Stomach smooth muscle (tissue), 2 donors: Measurements from ENCODE around the gene SLC26A6.

Experiments used
- H3K27ac ChIP-seq: one replicate; pipeline ENCODE4 v1.7.0; 2013; ENCODE audit warnings: mild to moderate bottlenecking, low read length, inconsistent platforms
- H3K27me3 ChIP-seq, 2 donors: one replicate each; pipeline ENCODE4 v1.7.0; 2013; ENCODE audit warnings: low read length in 2 of 2; ENCODE audit not compliant: insufficient read depth in 2 of 2, control insufficient read depth in 1 of 2
- H3K36me3 ChIP-seq, 2 donors: one replicate each; pipeline ENCODE4 v1.7.0; 2013; ENCODE audit warnings: low read length in 2 of 2; ENCODE audit not compliant: control insufficient read depth in 2 of 2, insufficient read depth in 2 of 2
- H3K4me1 ChIP-seq: one replicate; pipeline ENCODE4 v1.7.0; 2013; ENCODE audit warnings: low read length; ENCODE audit not compliant: control insufficient read depth, insufficient read depth
- H3K4me3 ChIP-seq, 2 donors: one replicate each; pipeline ENCODE4 v1.7.0; 2013; ENCODE audit warnings: low read length in 2 of 2
- H3K9ac ChIP-seq, 2 donors: one replicate each; pipeline ENCODE4 v1.7.0; 2013; ENCODE audit warnings: low read length in 2 of 2, mild to moderate bottlenecking in 1 of 2
- H3K9me3 ChIP-seq, 2 donors: one replicate each; pipeline ENCODE4 v1.7.0; 2013; ENCODE audit warnings: low read length in 2 of 2; ENCODE audit not compliant: control insufficient read depth in 2 of 2
- donor health status: healthy.
- donor health status: Pancreatic carcinoma.

Gene SLC26A6

GRCh38 chr3:48635222-48636021 is at the start of gene SLC26A6:
SLC26A6 (minus strand) TSS chr3:48635461; CDS start chr3:48635393, 68 bp downstream.
- Histone ChIP-seq H3K4me1 (peaks cover 25% of the 10 kb centered on the region), H3K36me3 (peaks cover 9 to 17% of the 10 kb centered on the region in 2 donors), H3K27me3 (no peaks in the 10 kb centered on the region), H3K9ac (peak within 1 kb of the TSS; percentile 75 to 87), H3K4me3 (peak within 1 kb of the TSS; percentile 86 to 87), H3K9me3 (no peaks in the 10 kb centered on the region), H3K27ac (peak within 1 kb of the TSS; percentile 74)

GRCh38 chr3:48684480-48685143 is 49.4 kb upstream of the SLC26A6 start:
- H3K4me1 ChIP-seq = peaks cover 46% of the 10 kb centered on the region
- peak overlapping the region; percentile 33 to 95 for H3K4me3 ChIP-seq
- no peak overlapping the region for H3K27ac ChIP-seq
- H3K27me3 ChIP-seq = no peaks in the 10 kb centered on the region
- H3K9ac ChIP-seq = peak overlapping the region; percentile 52 to 58
- H3K36me3 ChIP-seq = peaks cover 37 to 47% of the 10 kb centered on the region in 2 donors
- H3K9me3 ChIP-seq = no peaks in the 10 kb centered on the region

GRCh38 chr3:48684054-48684349 is 48.7 kb upstream of the SLC26A6 start:
- Histone ChIP-seq H3K4me3 (peak overlapping the region; percentile 33 to 95), H3K9me3 (no peaks in the 10 kb centered on the region), H3K4me1 (peaks cover 46% of the 10 kb centered on the region), H3K9ac (peak overlapping the region; percentile 51 to 52), H3K36me3 (peaks cover 37 to 46% of the 10 kb centered on the region in 2 donors), H3K27ac (no peak overlapping the region), H3K27me3 (no peaks in the 10 kb centered on the region)

GRCh38 chr3:48682786-48683185 is 47.5 kb upstream of the SLC26A6 start:
- H3K27ac ChIP-seq = no peak overlapping the region
- no peak overlapping the region for H3K9ac ChIP-seq
- peaks cover 46% of the 10 kb centered on the region for H3K4me1 ChIP-seq
- no peak overlapping the region for H3K4me3 ChIP-seq
- H3K9me3 ChIP-seq = no peaks in the 10 kb centered on the region
- no peaks in the 10 kb centered on the region for H3K27me3 ChIP-seq
- peaks cover 33 to 45% of the 10 kb centered on the region in 2 donors for H3K36me3 ChIP-seq

- no peak overlapping the region for H3K9ac ChIP-seq
- no peaks in the 10 kb centered on the region for H3K27me3 ChIP-seq
- no peak overlapping the region for H3K4me3 ChIP-seq
- H3K27ac ChIP-seq = no peak overlapping the region
- peaks cover 26 to 43% of the 10 kb centered on the region in 2 donors for H3K36me3 ChIP-seq
- H3K4me1 ChIP-seq = peaks cover 39% of the 10 kb centered on the region
- H3K9me3 ChIP-seq = no peaks in the 10 kb centered on the region
These were observed 46.8 kb upstream of the SLC26A6 start for GRCh38 chr3:48681974-48682610.

- no peaks in the 10 kb centered on the region for H3K27me3 ChIP-seq
- H3K9me3 ChIP-seq = no peaks in the 10 kb centered on the region
- H3K36me3 ChIP-seq = peaks cover 26 to 43% of the 10 kb centered on the region in 2 donors
- H3K27ac ChIP-seq = no peak overlapping the region
- no peak overlapping the region for H3K4me3 ChIP-seq
- no peak overlapping the region for H3K9ac ChIP-seq
- H3K4me1 ChIP-seq = peaks cover 34% of the 10 kb centered on the region
These were observed 46.2 kb upstream of the SLC26A6 start for GRCh38 chr3:48681541-48681880.

GRCh38 chr3:48680811-48681540 is 45.7 kb upstream of the SLC26A6 start:
- peaks cover 26 to 44% of the 10 kb centered on the region in 2 donors for H3K36me3 ChIP-seq
- peaks cover 28% of the 10 kb centered on the region for H3K4me1 ChIP-seq
- no peaks in the 10 kb centered on the region for H3K27me3 ChIP-seq
- H3K4me3 ChIP-seq = no peak overlapping the region
- no peaks in the 10 kb centered on the region for H3K9me3 ChIP-seq
- H3K9ac ChIP-seq = no peak overlapping the region
- H3K27ac ChIP-seq = no peak overlapping the region

GRCh38 chr3:48679411-48680391 is 44.4 kb upstream of the SLC26A6 start:
- no peak overlapping the region for H3K27ac ChIP-seq
- peaks cover 26 to 46% of the 10 kb centered on the region in 2 donors for H3K36me3 ChIP-seq
- H3K9me3 ChIP-seq = no peaks in the 10 kb centered on the region
- H3K27me3 ChIP-seq = no peaks in the 10 kb centered on the region
- H3K4me3 ChIP-seq = no peak overlapping the region
- H3K9ac ChIP-seq = no peak overlapping the region
- H3K4me1 ChIP-seq = peaks cover 18% of the 10 kb centered on the region

- Histone ChIP-seq H3K4me1 (peaks cover 9% of the 10 kb centered on the region), H3K9ac (no peak overlapping the region), H3K4me3 (no peak overlapping the region), H3K36me3 (peaks cover 26 to 53% of the 10 kb centered on the region in 2 donors), H3K27me3 (no peaks in the 10 kb centered on the region), H3K27ac (no peak overlapping the region), H3K9me3 (no peaks in the 10 kb centered on the region)
These were observed 43.5 kb upstream of the SLC26A6 start for GRCh38 chr3:48678566-48679380.
